ENCODE measurements around the gene ZBED2.
"Not testable (repeated sequence)": the region's sequence is repeated elsewhere in the genome, so short reads cannot be mapped to it uniquely, and the experiment has no call there.

Gene ZBED2

DNA sequence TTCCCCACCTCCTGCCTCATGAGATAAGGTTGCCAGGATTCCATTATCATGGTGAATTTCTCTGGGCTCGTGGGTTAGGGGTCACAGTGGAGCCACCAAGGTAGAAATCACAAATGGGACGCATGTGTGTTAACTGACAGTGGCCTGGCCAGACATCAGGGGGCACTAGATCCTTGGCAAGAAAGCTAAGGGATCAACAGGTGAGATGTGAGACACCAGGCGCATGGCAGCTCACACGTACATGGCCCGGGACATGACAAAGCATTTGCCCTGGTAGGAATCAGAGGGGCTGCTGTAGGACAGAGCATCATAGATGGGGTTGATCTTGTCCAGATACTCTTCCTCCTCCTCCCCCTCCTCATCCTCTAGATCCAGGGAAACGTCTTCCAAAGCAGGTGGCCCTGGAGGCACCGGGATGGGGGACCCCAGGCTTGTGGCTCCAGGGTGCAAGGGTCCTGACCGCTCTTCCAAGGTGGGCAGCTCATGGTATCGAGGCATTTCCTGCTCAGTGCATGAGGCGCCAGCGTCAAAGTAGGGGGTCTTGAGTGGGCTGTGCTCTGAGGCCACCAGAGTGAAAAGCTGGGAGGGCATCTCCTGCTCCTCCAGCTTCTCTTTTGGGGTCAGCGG, 24.6 kb downstream of the ZBED2 start:
- DNase-seq = no peak

DNA sequence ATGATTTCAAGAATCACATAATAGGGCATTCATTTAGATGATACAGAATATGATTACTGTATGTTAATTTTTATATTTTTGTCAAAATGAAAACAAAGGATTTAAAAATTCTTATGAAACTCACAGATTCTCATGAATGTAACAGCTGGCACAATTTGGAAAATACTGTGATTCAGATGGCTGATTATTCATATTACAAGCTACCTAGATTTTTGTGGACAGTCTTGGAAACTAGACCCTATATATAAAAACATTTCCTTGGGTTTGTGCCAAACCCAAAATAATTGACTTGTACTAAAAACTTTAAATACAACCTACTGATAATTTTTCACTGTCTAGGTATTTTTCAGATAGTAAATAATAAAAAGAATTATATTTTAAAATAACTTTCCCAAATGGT, 26.2 kb downstream of the ZBED2 start:
- no peak for DNase-seq

DNA sequence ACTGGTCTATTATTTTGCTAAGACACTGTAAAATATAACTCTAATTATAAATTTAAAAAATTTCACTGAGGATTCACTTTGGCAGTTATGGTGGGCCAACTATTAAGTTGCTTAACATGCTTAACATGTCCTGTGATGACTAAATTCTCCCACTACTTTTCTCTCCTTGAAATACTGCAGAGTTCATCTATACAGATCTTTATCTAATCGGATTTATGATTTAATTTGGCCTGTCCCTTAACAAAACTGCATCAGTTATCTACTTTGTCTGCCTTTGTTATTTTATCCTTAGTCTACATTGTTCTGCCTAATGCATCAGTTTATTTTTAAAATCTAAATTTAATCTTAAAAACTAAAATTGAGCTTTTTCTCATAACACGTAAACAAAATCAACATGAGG, 26.8 kb downstream of the ZBED2 start:
- DNase-seq = no peak

DNA sequence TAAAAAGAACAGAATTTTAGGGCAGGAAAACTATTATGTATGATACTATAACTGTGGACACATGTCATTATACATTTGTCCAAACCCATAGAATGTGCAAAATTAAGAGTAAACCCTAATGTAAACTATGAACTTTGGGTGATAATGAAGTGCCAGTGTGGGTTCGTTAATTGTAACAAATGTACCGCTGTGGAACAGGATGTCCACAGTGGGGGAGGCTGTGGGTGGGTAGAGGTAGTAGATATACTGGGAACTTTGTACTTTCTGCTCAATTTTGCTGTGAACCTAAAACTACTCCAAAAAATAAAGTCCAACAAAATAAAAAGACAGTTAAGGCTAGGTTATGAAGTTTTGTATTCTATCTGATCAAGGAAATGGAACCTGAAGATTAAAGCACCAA, 28.3 kb downstream of the ZBED2 start:
- DNase-seq = no peak

DNA sequence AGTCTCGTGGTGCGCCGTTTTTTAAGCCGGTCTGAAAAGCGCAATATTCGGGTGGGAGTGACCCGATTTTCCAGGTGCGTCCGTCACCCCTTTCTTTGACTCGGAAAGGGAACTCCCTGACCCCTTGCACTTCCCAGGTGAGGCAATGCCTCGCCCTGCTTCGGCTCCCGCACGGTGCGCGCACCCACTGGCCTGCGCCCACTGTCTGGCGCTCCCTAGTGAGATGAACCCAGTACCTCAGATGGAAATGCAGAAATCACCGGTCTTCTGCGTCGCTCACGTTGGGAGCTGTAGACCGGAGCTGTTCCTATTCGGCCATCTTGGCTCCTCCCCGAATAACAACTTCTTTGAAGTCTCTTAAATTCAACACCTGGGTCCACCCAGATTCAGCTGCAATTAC, 33.2 kb downstream of the ZBED2 start:
- not testable (repeated sequence) for DNase-seq

DNA sequence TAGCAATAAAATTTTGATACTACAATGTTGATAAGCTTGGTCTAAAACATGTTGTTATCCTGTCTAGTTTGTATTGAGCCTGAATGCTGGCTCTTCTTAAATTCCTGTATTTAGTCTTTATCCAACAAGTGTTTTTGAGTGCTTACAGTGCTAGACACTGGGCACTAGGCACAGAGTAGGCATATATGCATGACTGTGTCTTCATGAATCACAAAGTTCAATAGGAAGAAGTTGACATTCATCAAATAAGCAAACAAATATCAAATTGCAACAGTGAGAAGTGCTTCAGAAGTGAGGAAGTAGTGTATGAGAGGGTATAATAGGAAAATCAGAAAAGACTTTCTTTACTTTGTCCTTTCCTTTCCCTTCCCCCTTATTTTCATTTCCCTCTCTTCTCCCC, 46.4 kb downstream of the ZBED2 start:
- DNase-seq = no peak

DNA sequence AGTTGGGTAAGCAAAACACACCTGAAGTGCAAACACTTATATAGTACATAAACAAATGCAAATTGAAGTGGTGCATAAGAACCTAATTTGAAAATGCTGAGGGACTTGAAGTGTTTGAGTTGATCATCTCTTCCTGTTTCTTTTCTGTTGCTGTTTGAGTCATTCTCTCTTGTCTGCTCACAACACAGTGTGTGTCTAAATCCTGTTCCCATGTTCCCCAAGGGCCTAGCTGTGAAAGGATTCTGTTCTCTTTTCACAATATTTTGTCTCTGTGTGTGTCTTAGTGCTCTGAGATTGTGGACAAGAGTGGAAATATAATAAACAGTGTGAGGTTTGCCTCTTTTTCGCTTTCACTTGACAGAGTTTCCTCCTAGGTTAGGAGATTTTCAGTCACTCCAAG, 47.1 kb downstream of the ZBED2 start:
- DNase-seq = no peak

DNA sequence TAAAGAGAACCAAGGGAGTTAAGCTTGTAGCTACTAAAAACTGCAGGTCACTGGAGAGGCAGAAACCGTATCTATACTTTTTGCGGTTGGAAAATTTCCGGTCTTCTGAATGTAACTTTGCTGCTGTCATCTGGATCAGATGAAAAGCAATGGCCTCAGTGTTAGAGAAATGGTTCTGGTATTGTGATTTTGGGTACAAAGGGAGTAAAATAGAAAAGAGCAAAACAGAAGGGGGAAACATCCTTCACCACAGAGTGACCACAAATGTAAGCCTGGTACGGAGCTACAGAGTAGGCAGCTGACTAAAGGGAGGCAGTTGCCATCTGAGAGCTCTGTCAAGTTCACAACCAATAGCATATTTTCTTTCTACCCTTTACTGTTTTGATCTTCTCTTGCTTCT, 47.5 kb downstream of the ZBED2 start:
- no peak for DNase-seq

DNA sequence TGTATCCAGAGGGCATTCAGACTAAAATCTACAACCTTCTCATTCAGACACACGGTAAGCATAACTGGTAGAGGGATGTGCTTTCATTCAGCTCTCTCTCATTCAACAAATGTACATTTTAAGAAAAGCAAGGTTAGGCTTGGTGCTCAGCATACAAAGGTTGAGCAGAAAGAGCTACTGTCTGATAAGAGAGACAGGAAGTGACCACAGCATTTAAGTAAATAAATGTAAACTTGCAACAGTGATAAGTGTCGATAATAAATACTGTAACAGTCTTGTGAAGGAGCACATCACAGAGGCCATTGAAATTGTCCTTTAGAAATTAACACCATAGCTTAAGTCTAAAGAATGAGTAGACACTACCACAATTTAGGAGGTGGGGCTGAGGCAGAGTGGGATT, 49.8 kb downstream of the ZBED2 start:
- DNase-seq = no peak

Measured in NCI-H748 treated with DMSO at 0.1 percent for 48 hours (cell line).